ENCODE data around the gene OR1D5. TPM values are rescaled to one million over a fixed set of nuclear protein-coding genes. Genes with fewer than 3 reads are reported as not detected.

The OR1D5 gene
- total and polyA plus RNA-seq, 4 donors, result not detected

DNA sequence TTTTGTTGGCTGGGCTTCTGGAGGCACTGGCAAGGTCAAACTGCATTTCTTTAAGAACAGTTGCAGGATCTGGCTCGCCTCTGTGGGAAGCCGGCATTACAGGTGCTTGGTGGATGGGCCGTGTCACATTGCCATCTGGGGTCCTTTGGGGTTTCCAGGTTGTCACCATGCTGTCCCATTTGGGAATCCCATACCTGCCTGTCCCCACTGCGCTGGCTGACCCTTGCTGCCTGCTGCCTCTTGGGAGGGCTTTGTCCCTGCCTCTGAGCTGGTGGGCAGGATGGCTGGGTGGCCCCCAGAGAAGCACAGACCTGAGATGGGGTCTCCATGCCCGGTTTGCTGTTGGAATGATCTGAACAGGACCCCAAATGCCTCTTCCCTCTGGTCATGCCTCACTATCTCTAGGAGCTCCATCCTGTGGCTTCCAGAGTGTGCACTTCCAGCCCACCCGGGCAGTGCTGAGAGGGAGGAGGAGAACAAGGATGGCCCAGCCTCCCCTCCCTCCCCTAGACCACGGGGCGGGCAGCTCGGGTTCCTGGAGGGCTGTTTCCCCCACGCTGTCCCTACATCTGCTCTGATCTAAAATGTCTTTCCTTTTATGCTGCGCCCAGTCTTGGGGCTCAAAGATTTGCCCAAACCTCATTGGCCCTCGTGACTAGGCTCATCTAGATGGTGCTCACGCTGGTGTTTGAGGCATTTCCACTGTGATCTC lies 28.0 kb downstream of the OR1D5 start:
- no peak overlapping the region for H3K4me3 ChIP-seq (ENCODE audit: low read depth in 1 of 3, low read length in 3 of 3)
- no peak overlapping the region for H3K27ac ChIP-seq (ENCODE audit: low read depth in 1 of 2, low read length in 2 of 2)

More for the DNA sequence above, 28.0 kb downstream of the OR1D5 start:
- TF ChIP-seq GABPA (IDR thresholded peaks at IDR 0.05 in 1 of 2, conservative IDR thresholded peaks at IDR 0.05 in 1 of 2), result no peak
- TF ChIP-seq EGR1 (IDR thresholded peaks at IDR 0.05; ENCODE audit: low read depth in 2 of 2), result no peak
- TF ChIP-seq YY1 (IDR thresholded peaks at IDR 0.05), result no peak
- TF ChIP-seq RXRA (IDR thresholded peaks at IDR 0.05), result no peak
- no peak for TF ChIP-seq SP1 (IDR thresholded peaks at IDR 0.05)
- TF ChIP-seq FOXA2 (IDR thresholded peaks at IDR 0.05), result no peak
- no peak for TF ChIP-seq ZBTB33 (IDR thresholded peaks at IDR 0.05)
- no peak for TF ChIP-seq ATF3 (IDR thresholded peaks at IDR 0.05)
- TF ChIP-seq FOXA1 (IDR thresholded peaks at IDR 0.05), result no peak
- TF ChIP-seq, protein P1, sequence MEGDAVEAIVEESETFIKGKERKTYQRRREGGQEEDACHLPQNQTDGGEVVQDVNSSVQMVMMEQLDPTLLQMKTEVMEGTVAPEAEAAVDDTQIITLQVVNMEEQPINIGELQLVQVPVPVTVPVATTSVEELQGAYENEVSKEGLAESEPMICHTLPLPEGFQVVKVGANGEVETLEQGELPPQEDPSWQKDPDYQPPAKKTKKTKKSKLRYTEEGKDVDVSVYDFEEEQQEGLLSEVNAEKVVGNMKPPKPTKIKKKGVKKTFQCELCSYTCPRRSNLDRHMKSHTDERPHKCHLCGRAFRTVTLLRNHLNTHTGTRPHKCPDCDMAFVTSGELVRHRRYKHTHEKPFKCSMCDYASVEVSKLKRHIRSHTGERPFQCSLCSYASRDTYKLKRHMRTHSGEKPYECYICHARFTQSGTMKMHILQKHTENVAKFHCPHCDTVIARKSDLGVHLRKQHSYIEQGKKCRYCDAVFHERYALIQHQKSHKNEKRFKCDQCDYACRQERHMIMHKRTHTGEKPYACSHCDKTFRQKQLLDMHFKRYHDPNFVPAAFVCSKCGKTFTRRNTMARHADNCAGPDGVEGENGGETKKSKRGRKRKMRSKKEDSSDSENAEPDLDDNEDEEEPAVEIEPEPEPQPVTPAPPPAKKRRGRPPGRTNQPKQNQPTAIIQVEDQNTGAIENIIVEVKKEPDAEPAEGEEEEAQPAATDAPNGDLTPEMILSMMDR (IDR thresholded peaks at IDR 0.05; ENCODE audit: low read depth, low read length, missing input control), result no peak
- TF ChIP-seq NR2F2 (IDR thresholded peaks at IDR 0.05), result no peak
- TF ChIP-seq RAD21 (IDR thresholded peaks at IDR 0.05), result no peak
- TF ChIP-seq HNF4A (conservative IDR thresholded peaks at IDR 0.05), result no peak
- TF ChIP-seq HNF4G (IDR thresholded peaks at IDR 0.05), result no peak
- TF ChIP-seq, protein P2, sequence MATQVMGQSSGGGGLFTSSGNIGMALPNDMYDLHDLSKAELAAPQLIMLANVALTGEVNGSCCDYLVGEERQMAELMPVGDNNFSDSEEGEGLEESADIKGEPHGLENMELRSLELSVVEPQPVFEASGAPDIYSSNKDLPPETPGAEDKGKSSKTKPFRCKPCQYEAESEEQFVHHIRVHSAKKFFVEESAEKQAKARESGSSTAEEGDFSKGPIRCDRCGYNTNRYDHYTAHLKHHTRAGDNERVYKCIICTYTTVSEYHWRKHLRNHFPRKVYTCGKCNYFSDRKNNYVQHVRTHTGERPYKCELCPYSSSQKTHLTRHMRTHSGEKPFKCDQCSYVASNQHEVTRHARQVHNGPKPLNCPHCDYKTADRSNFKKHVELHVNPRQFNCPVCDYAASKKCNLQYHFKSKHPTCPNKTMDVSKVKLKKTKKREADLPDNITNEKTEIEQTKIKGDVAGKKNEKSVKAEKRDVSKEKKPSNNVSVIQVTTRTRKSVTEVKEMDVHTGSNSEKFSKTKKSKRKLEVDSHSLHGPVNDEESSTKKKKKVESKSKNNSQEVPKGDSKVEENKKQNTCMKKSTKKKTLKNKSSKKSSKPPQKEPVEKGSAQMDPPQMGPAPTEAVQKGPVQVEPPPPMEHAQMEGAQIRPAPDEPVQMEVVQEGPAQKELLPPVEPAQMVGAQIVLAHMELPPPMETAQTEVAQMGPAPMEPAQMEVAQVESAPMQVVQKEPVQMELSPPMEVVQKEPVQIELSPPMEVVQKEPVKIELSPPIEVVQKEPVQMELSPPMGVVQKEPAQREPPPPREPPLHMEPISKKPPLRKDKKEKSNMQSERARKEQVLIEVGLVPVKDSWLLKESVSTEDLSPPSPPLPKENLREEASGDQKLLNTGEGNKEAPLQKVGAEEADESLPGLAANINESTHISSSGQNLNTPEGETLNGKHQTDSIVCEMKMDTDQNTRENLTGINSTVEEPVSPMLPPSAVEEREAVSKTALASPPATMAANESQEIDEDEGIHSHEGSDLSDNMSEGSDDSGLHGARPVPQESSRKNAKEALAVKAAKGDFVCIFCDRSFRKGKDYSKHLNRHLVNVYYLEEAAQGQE (IDR thresholded peaks at IDR 0.05), result no peak
- no peaks in the 10 kb centered on the region for H3K4me1 ChIP-seq (ENCODE audit: control insufficient read depth in 4 of 4, insufficient read depth in 4 of 4, low read length in 3 of 4)
- H3K36me3 ChIP-seq (ENCODE audit: control insufficient read depth in 4 of 4, insufficient read depth in 3 of 4, low read depth in 1 of 4, low read length in 3 of 4), result no peaks in the 10 kb centered on the region
- H3K9me3 ChIP-seq (ENCODE audit: control insufficient read depth in 4 of 4, low read length in 3 of 4), result no peaks in the 10 kb centered on the region
- peaks cover 0 to 4% (median 0%) of the 10 kb centered on the region in 4 donors for H3K27me3 ChIP-seq (ENCODE audit: control insufficient read depth in 4 of 4, insufficient read depth in 4 of 4, low read length in 3 of 4)
- WGBS, result 79% methylated on average over 13 of the region's 13 CpGs
- H3K9ac ChIP-seq (ENCODE audit: low read depth in 1 of 2, low read length in 2 of 2), result no peak overlapping the region
- DNase-seq (ENCODE audit: low spot score), result peak; percentile 30

Measured in liver (tissue), 9 donors.